Testis (tissue), 3 donors: ENCODE data around the gene NCBP3. TPM values are rescaled to one million over a fixed set of nuclear protein-coding genes. Genes with fewer than 3 reads are reported as not detected.

Source experiments
- DNase-seq: peaks from one replicate; pipeline ENCODE4 v3.0.0-alpha.2; 2019
- H3K27ac ChIP-seq, 2 donors: fragments of 200-600 bp; sonication (generic); one replicate each; pipeline ENCODE4 v1.5.1; 2019
- H3K27me3 ChIP-seq: fragments of 200-600 bp; sonication (generic); one replicate; pipeline ENCODE4 v1.5.1; 2019
- H3K36me3 ChIP-seq: fragments of 200-600 bp; sonication (generic); one replicate; pipeline ENCODE4 v1.5.1; 2017; ENCODE audit warnings: low read depth; ENCODE audit errors: missing control alignments
- H3K4me1 ChIP-seq: fragments of 200-600 bp; sonication (generic); one replicate; pipeline ENCODE4 v1.5.1; 2019
- H3K4me3 ChIP-seq, 2 donors: fragments of 200-600 bp; sonication (generic); one replicate each; pipeline ENCODE4 v1.5.1; 2017 to 2019
- H3K9me3 ChIP-seq: fragments of 200-600 bp; sonication (generic); one replicate; pipeline ENCODE4 v1.5.1; 2017
- POLR2A ChIP-seq: fragments of 450-650 bp; IDR thresholded peaks from one replicate; pipeline ENCODE4 v1.6.1; 2017; ENCODE audit warnings: antibody characterized with exemption, mild to moderate bottlenecking, moderate library complexity
- WGBS, 2 donors: methylation state at CpG; one replicate each; pipeline ENCODE4 v1.1.5; 2018; 5-methylcytosine and 5-hydroxymethylcytosine counted together
- intact Hi-C: fragments of 100-400 bp; cut with DNase I; formaldehyde crosslinking; loops from one replicate; pipeline ENCODE4 v1.15.1; 2023; ENCODE audit warnings: low total_unique reads
- polyA plus RNA-seq: library from polyadenylated mRNA; stranded (reverse); fragments of 350-450 nt; fragmentation: Illumina TruSeq; extraction: RNeasy Lipid Tissue Mini Kit (QIAGEN cat#74804); gene quantifications from one replicate; pipeline ENCODE4 v1.2.3, GENCODE V29; 2014; ENCODE audit warnings: low read depth, low replicate concordance; ENCODE audit not compliant: insufficient read depth
- total RNA-seq, 2 donors: library from RNA; depleted of rRNA; stranded (reverse); fragments of >200 nt; gene quantifications; one replicate each; pipeline ENCODE4 v1.2.3, GENCODE V29; 2016
- TF ChIP-seq, protein P1 (sequence below), 3 experiments: fragments of 450-650 bp in 2 of 3; fragments of 200-600 bp in 1 of 3; sonication (generic) in 1 of 3; IDR thresholded peaks; one replicate each; pipeline ENCODE4 v1.5.1; 2016 to 2019; ENCODE audit warnings: antibody characterized with exemption in 3 of 3, mild to moderate bottlenecking in 2 of 3, moderate library complexity in 1 of 3

NCBP3 gene
- total and polyA plus RNA-seq, 3 donors from 2014 or later: 37.2 to 61.6 (median 37.7) TPM

GRCh38 chr17:3835410-3836229 is 10.4 kb downstream of the NCBP3 start:
- intact Hi-C loops: no loop called here
- no peaks in the 10 kb centered on the region for H3K36me3 ChIP-seq
- 81 to 83% methylated on average over 11 to 14 of the region's 14 CpGs for WGBS, 2 donors
- H3K9me3 ChIP-seq: no peaks in the 10 kb centered on the region
- DNase-seq: no peak
- no peaks in the 10 kb centered on the region for H3K4me1 ChIP-seq
- H3K4me3 ChIP-seq: no peak overlapping the region
- no peak overlapping the region for H3K27ac ChIP-seq
- H3K27me3 ChIP-seq: no peaks in the 10 kb centered on the region
- no peak for TF ChIP-seq POLR2A
- TF ChIP-seq, protein P1, sequence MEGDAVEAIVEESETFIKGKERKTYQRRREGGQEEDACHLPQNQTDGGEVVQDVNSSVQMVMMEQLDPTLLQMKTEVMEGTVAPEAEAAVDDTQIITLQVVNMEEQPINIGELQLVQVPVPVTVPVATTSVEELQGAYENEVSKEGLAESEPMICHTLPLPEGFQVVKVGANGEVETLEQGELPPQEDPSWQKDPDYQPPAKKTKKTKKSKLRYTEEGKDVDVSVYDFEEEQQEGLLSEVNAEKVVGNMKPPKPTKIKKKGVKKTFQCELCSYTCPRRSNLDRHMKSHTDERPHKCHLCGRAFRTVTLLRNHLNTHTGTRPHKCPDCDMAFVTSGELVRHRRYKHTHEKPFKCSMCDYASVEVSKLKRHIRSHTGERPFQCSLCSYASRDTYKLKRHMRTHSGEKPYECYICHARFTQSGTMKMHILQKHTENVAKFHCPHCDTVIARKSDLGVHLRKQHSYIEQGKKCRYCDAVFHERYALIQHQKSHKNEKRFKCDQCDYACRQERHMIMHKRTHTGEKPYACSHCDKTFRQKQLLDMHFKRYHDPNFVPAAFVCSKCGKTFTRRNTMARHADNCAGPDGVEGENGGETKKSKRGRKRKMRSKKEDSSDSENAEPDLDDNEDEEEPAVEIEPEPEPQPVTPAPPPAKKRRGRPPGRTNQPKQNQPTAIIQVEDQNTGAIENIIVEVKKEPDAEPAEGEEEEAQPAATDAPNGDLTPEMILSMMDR (IDR thresholded peaks at IDR 0.05): no peak

- no peaks in the 10 kb centered on the region for H3K27me3 ChIP-seq
- no peak for DNase-seq
- intact Hi-C loops: no loop called here
- no peaks in the 10 kb centered on the region for H3K36me3 ChIP-seq
- H3K9me3 ChIP-seq: no peaks in the 10 kb centered on the region
- no peak overlapping the region for H3K4me3 ChIP-seq
- 91 to 96% methylated on average over 4 of the region's 4 CpGs for WGBS, 2 donors
- H3K27ac ChIP-seq: no peak overlapping the region
- no peaks in the 10 kb centered on the region for H3K4me1 ChIP-seq
- no peak for TF ChIP-seq POLR2A
- TF ChIP-seq, protein P1 (IDR thresholded peaks at IDR 0.05): no peak
These were observed 11.2 kb downstream of the NCBP3 start for GRCh38 chr17:3834811-3835210.

DNA sequence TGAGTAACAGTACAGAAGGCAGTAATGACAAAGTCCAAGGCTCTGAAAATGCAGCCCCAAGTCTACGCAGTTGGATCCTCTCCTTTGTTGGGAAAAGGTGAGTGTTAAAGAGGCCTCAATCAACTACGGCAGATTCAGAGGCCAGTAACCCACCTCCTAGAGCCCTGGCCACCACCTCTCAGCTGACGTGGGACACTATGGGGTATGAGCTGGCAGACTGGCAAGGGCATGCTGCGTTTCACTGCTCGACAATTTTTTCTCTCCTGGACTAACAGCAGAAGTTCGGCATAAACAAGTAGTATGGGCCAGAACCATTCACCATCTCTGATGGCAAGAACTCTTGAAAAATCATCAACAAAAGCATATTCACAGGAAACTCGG is 17.2 kb downstream of the NCBP3 start:
- intact Hi-C loops: no loop called here
- Histone ChIP-seq H3K27me3 (no peaks in the 10 kb centered on the region), H3K36me3 (no peaks in the 10 kb centered on the region), H3K9me3 (no peaks in the 10 kb centered on the region), H3K4me1 (peaks cover 7% of the 10 kb centered on the region), H3K4me3 (no peak overlapping the region), H3K27ac (no peak overlapping the region)
- WGBS, 2 donors: 87 to 93% methylated on average over 7 of the region's 7 CpGs
- TF ChIP-seq POLR2A: no peak
- TF ChIP-seq, protein P1 (IDR thresholded peaks at IDR 0.05): no peak
- no peak for DNase-seq

DNA sequence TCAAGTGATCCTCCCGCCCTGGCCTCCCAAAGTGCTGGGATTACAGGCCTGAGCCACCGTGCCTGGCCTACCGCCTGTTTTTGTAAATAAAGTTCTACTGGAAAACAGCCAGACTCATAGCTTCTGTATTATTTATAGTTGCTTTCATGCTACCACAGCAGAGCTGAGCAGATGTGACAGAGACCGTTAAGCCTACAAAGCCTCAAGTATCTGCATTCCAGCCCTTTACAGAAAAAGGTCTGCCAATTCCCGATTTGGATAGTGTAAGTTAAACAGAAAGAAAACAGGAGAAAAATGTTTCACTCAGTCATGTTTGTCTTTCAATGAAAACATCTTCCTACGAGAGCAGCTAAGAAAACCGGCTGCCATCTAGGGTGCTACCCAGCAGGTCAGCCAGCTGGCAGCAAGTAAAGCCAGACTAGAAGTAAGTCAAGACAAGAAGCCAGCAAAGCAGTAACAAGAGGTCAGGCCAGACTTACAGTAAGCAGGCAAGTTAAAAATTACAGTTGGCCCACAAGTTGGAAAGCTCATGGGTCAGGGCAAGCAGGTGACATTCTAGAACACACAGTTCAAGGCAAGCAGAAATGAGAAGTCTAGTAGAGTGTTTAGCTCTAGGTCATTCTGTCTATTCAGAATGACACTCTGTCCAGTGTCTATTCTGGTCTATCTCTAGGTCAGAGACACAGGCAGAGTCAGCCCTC is 17.7 kb downstream of the NCBP3 start:
- H3K4me1 ChIP-seq: peaks cover 7% of the 10 kb centered on the region
- 56 to 63% methylated on average over 7 of the region's 7 CpGs for WGBS, 2 donors
- H3K9me3 ChIP-seq: no peaks in the 10 kb centered on the region
- TF ChIP-seq, protein P1 (IDR thresholded peaks at IDR 0.05): no peak
- no peak for TF ChIP-seq POLR2A
- no peak overlapping the region for H3K27ac ChIP-seq
- no peaks in the 10 kb centered on the region for H3K27me3 ChIP-seq
- intact Hi-C loops: no loop called here
- H3K36me3 ChIP-seq: no peaks in the 10 kb centered on the region
- DNase-seq: no peak
- H3K4me3 ChIP-seq: no peak overlapping the region
